ENCODE measurements around the gene LHFPL2.

- TF ChIP-seq BHLHE40 (IDR thresholded peaks at IDR 0.05; ENCODE audit: borderline replicate concordance) = no peak
- TF ChIP-seq FOXK2 (IDR thresholded peaks at IDR 0.05) = no peak
- TF ChIP-seq ELF4 (IDR thresholded peaks at IDR 0.05) = no peak
- no peak for TF ChIP-seq FOXM1 (IDR thresholded peaks at IDR 0.05; ENCODE audit: borderline replicate concordance)
- no peak for TF ChIP-seq HDGF (IDR thresholded peaks at IDR 0.05; ENCODE audit: borderline replicate concordance)
These were observed 97.7 kb downstream of the LHFPL2 start for GRCh38 chr5:78550891-78551290.
